Activated CD4-positive, alpha-beta T cell treated with anti-CD3 and anti-CD28 coated beads, Interleukin-2, amount 50 U/mL, for 1 hour (primary cell): ENCODE results near the gene RPL27.
"Not testable (repeated sequence)": the region's sequence is repeated elsewhere in the genome, so short reads cannot be mapped to it uniquely, and the experiment has no call there.

Experiments used
- DNase-seq: peaks from one replicate; pipeline ENCODE4 v3.0.0-alpha.2; 2020

Gene RPL27

DNA sequence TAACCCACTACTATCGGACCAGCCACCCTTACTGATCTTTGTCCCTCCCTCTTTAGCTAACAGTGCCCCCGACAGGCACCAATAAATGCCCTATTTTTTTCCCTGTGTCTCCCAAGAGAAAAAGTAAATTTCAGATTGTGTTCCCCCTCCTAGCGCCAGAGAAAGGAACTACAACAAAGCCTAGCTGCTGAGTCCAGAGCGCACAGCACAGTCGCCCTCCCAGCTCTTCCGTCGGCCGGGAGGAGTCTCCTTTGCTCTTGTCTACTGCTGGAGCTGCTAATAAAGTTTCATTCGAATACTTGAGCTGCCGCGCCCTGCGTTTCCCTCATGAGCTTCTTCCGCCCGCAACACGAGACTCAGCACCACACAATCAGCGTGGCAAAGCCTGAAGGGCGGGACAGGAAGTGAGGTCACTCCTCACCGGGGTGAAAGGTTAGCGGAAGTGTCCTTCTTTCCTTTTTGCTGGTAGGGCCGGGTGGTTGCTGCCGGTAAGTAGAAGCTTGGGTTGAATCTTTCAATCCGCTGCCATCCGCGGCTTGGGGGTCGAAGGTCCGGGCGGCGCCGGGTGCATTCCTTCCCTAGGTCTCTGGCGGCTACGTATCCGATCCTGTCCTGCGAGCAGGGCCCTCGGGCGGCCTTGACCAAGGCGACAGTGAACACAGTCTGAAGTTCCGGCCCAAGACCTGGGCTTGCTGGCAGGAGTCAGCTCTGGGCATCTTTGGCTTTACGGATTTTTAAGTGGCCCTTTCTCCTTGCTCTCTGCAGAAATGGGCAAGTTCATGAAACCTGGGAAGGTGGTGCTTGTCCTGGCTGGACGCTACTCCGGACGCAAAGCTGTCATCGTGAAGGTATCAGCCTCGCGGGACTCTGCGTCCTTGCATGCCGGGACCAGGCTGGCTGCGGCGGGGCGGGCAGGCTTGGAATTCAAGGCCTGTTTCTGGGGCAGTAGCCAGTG is at the start of gene RPL27:
RPL27 (plus strand) TSS at position 436 of the 955 bp plus-strand sequence; CDS start at position 768, 332 bp downstream.
- DNase-seq: peak; percentile 97

DNA sequence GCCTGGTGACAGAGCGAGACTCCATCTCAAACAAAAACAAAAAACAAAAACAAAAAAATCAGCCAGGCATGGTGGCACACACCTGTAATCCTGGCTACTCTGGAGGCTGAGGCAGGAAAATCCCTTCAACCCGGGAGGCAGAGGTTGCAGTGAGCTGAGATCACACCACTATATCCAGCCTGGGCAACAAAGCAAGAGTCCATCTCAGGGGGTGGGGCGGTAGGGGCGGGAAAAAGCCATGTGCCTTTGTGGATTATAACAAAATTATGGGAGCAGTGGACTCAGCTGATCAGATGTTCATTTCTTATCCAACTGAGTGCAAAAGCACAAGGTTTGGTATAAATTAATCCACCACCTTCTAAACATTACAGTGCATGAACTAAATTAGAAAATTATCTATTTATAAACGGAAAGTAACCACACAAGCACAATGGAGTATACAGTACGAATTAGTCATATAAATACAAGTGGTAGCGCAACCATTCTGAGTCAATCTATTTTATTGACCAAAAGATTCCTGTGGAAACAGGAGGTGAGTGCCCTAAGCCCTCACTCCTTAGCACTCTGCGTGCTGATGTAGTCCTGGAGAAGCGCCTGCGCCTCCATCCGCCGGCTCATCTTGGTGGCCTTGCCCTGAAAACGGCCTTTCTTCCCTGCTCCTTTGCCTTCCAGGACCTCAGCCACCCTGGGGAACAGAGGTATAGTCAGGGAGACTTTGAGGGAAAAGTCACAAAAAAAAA is 48.0 kb upstream of the RPL27 start:
- DNase-seq: no peak

DNA sequence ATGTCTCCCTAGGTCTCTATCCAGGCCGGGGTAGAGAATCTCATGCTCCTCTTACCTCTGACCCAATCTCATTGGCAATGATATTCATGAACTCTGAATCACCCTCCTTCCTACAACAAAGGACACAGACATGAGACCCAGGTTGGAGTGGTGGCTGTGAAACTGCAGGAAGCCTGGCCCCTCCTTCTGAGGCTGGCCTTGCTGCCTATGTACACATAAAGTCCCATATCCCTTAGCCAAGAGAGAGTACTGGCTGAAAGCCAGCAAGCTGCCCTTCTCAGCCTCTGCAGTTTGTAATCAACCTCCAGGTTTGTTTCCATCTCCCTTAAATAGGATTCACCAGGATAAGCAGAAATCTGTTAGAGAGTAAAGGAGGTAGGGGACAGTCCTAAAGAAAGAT is 44.5 kb upstream of the RPL27 start:
- no peak for DNase-seq

DNA sequence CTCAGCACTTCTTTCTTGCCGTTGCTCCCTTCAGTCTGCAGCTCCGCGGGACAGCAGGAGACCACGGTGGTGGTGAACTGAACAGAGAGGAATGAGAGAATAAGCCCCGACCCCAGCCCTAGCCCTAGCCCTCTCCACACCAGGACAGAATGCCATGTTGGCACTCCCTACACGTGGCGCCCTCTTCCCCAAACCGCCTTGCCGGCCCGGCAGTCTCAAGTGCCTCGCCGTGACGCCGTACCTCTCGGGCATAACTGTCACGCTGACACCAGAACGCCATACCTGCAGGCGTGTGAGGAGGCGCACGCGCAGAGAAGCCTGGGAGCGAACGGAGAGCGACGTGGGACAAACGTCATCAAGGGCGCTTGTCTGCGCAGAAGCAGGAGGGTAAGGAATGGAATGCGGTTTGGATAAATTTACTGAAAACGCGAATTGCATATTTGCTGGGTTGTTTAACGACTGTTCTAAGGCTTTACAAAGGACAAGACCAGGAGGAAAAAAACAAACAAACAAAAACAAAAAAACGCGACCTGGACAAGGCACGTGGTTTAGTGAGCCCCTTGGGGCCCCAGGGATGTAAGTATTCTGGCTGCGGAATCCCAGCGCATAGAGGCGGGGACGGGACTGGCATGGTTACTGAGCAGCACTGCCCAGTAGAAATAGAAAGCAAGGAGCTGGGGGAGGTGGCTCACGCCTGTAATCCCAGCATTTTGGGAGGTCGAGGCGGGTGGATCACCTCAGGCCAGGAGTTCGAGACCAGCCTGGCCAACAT is 33.9 kb upstream of the RPL27 start, which contains the start of gene AARSD1:
AARSD1 (minus strand) TSS at position 294 of the 772 bp plus-strand sequence; CDS start at position 280, 14 bp downstream.
- peak; percentile 87 for DNase-seq

DNA sequence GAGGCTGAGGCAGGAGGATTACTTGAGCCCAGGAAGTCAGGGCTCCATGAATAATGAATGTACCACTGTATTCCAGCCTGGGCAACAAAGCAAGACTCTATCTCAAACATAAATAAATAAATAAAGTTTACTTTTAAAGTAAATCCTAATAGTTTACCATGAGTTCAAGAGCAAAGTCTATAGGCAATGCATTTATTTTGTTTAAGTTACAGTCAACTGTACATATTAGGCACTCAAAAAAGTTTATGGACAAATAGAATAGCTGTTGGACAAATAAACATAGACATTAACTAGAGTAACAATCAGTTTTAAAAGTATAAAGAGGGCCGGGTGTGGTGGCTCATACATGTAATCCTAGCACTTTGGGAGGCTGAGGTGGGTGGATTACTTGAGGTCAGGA is 30.3 kb upstream of the RPL27 start:
- no peak for DNase-seq

GRCh38 chr17:42969001-42969581 is 29.1 kb upstream of the RPL27 start:
- no peak for DNase-seq

DNA sequence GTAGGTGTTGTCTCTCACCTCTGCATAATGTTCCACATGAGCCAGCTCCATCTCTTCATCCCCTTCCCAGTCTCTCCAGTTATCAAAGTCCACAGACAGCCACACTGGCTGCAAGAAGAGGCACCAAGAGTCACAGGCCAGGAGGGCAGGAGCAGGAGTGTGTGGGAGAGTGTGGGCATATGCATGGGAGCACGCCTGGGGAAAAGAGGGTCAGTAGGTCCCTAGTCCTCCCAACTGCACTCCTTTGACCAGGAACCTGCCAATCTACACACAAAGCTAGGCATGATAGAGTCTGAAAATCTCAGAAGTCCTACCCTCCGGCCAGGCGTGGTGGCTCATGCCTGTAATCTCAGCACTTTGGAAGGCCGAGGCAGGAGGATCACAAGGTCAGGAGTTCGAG is 26.6 kb upstream of the RPL27 start:
- DNase-seq: no peak

DNA sequence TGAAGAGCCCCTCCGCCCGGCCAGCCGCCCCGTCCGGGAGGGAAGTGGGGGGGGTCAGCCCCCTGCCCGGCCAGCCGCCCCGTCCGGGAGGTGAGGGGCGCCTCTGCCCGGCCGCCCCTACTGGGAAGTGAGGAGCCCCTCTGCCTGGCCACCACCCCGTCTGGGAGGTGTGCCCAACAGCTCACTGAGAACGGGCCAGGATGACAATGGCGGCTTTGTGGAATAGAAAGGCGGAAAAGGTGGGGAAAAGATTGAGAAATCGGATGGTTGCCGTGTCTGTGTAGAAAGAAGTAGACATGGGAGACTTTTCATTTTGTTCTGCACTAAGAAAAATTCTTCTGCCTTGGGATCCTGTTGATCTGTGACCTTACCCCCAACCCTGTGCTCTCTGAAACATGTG is 24.9 kb upstream of the RPL27 start:
- DNase-seq: not testable (repeated sequence)

- no peak for DNase-seq
Measured at GRCh38 chr17:42975265-42975664, 23.0 kb upstream of the RPL27 start.

DNA sequence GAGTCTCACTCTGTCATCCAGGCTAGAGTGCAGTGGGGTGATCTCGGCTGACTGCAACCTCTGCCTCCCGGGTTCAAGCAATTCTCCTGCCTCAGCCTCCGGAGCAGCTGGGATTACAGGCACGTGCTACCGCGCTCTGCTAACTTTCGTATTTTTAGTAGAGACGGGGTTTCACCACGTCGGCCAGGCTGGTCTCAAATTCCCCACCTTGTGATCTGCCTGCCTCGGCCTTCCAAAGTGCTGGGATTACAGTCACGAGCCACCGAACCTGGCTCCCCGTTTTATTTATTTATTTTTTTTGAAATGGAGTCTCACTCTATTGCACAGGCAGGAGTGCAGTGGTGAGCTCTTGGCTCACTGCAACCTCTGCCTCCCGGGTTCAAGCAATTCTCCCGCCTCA is 22.5 kb upstream of the RPL27 start:
- DNase-seq: not testable (repeated sequence)

GRCh38 chr17:42979511-42980273 is 18.5 kb upstream of the RPL27 start, which contains the start of gene PTGES3L:
TSS of gene PTGES3L (minus strand) at chr17:42980080. CDS start at chr17:42980053, 27 bp downstream.
- DNase-seq: no peak

DNA sequence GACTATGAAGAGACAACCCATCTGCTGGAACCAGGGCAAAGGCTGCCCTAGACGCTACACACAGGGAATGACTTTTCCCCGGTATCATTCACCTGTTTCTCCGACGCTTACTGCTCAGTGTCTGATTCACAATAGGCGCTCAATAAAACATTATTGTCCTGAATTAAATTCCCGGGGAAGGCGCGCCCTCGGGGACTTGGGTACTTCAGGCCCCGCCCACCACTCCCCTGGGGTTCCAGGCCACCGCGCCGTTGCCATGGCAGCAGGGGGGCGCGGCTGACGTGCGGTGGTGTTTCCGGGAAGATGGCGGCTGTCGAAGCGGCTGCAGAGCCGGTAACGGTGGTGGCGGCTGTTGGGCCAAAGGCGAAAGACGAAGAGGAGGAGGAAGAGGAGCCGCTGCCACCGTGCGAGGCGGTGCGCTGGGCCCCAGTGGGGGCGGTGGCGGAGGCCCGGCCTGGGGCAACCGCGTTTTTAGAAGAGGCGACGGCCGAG is 17.9 kb upstream of the RPL27 start, which contains the start of gene RUNDC1:
RUNDC1 (plus strand) TSS at position 292 of the 492 bp plus-strand sequence; CDS start at position 304, 12 bp downstream.
- DNase-seq: peak; percentile 90

DNA sequence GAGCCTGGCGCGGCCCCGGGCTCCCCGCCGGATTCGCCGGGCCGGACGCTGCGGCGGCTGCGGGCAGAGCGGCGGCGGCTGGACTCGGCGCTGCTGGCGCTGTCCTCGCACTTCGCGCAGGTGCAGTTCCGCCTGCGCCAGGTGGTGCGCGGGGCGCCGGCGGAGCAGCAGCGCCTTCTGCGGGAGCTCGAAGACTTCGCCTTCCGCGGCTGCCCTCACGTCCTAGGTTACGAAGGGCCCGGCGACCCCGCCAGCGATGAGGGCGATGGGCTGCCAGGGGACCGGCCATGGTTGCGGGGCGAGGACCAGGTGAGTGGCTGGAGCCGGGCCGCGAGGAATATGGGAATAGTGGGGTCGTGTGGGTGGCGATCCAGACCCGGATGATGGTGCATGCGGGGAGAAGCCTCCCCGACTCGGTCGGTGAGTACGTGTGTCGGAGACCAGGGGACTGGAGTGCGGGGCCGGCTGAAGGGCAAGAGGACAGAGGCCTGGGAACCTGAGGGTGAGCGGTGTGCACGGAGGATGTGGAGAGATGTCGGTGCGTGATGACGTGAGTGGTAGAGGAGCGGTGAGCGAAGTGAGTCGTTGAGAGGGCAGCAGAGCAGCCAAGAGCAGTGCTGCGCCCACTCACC is 17.3 kb upstream of the RPL27 start:
- peak; percentile 49 for DNase-seq

DNA sequence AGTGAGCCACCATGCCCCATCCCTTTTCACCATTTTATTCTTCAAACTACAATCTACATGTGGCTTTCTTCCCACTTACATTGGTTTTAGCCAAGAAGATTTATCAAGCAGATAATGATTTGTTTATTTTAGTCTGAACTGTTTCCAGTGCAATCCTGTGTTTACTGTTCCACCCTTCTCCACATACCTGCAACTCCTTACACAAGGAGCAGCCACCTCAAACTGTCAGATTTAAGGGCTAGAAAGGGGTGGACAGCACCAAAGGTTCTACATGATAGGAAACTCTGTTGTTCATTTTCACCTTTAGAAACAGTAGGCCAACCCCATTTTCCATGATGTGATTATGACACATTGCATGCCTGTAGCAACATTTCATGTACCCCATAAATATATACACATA is 16.0 kb upstream of the RPL27 start:
- DNase-seq: no peak

DNA sequence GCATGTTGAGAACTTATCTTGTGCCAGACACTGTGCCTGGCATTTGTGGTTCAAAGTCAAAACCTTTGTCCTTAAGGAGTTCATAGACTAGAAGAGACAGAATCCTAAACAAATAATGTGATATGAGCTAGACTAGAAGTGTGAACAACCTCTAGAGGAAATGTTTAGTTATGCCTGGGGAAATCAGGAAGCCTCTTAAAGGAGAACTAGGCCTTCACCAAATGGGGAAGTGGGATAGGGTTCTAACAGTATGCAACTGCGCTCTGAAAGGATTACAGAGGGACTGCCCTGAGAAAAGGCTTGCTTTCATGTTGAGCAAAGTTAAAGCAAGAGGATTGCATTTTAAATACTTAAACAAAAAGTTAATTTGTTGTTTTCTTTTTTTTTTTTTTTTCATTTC is 13.0 kb upstream of the RPL27 start:
- no peak for DNase-seq

- DNase-seq: no peak
Measured at GRCh38 chr17:42989141-42989540, 9.1 kb upstream of the RPL27 start.

GRCh38 chr17:42989726-42990652 is 8.2 kb upstream of the RPL27 start:
- no peak for DNase-seq

DNA sequence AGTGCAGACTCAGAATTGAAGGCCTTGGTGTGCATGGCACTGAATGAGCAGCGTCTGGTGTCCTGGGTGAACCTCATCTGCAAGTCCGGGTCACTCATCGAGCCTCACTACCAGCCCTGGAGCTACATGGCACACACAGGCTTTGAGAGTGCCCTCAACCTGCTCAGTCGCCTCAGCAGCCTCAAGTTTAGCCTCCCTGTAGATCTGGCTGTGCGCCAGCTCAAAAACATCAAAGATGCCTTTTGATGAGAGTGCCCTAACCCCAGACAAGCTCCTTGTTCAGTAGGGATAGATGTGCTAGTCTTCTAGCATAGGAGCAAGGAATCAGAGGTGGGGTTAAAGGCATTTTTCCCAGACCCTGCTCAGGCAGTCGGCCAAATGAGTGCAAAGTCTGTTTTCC is 6.7 kb upstream of the RPL27 start:
- DNase-seq: no peak

DNA sequence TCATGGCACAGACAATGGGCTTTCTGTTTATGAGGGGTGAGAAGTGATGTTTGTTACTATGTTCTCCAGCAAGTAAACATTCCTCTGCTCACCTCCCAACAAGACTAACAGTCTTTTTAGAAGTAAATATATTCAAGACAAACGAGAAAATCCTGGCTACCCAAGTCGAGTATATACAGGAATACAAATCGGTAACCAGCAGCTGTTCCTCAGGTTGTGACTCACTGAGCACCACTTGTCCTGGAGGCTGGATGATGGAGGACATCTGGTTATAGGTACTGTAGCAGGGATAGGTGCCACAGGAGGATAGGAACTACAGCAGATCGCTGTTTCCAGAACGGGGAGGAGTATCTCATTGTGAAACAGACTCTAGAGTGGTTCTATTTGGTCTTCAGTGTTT is 5.3 kb upstream of the RPL27 start:
- DNase-seq: no peak

GRCh38 chr17:42993913-42994312 is 4.3 kb upstream of the RPL27 start:
- not testable (repeated sequence) for DNase-seq
